HCT116 (cell line): Measurements from ENCODE around the gene SPTSSA. TPM values are rescaled to one million over a fixed set of nuclear protein-coding genes. Genes with fewer than 3 reads are reported as not detected.

Source experiments
- ATAC-seq: fragments of 200-7000 bp; cut with Tn5 transposase; 2 replicates; pipeline ENCODE4 v1.9.1; 2020; ENCODE audit warnings: mild to moderate bottlenecking, moderate library complexity
- BruUV-seq: library from RNA; stranded (reverse); fragments of 400-500 nt; replicated peaks from 2 replicates; lab custom pipeline; 2021; lab: Mats Ljungman, UMichigan
- CTCF ChIA-PET: fragments of 300-600 bp; sonication (Branson Sonifier 250); formaldehyde crosslinking; loops from one replicate; lab custom pipeline; 2021; ENCODE audit warnings: antibody characterized with exemption; lab: Charles Lee
- POLR2A ChIA-PET: fragments of 300-600, 350-600 bp; sonication (Branson Sonifier 250); formaldehyde crosslinking; loops from one replicate; lab custom pipeline; 2021; ENCODE audit warnings: antibody characterized with exemption; lab: Charles Lee
- RAD21 ChIA-PET, 2 experiments: fragments of 300-600 bp; sonication (Branson Sonifier 250); formaldehyde crosslinking; loops; one replicate each; lab custom pipeline; 2023; ENCODE audit warnings: low total read pairs in 2 of 2; ENCODE audit not compliant: uncharacterized antibody in 2 of 2, unreplicated experiment in 2 of 2, low non-redundant PET in 1 of 2; lab: Charles Lee
- DNase-seq: peaks from one replicate; pipeline ENCODE4 v3.0.0-alpha.2; 2010; ENCODE audit warnings: low read depth, low spot score
- H2AFZ ChIP-seq: fragments of 200-600 bp; shearing (Covaris generic), sonication (generic); 2 replicates; pipeline ENCODE4 v1.6.1; 2017; ENCODE audit warnings: low read depth, mixed run types, mixed read lengths, antibody characterized with exemption, low read length; ENCODE audit not compliant: poor library complexity, severe bottlenecking
- H3K27ac ChIP-seq: 2 replicates; pipeline ENCODE4 v1.5.1; 2012; ENCODE audit warnings: low read depth, low read length
- H3K27me3 ChIP-seq: fragments of 200-600 bp; sonication (generic); 2 replicates; pipeline ENCODE4 v1.6.1; 2016; ENCODE audit warnings: mixed run types, low read length, mixed read lengths; ENCODE audit not compliant: insufficient read depth
- H3K36me3 ChIP-seq, 2 experiments: fragments of 200-500 bp in 1 of 2; fragments of 200-600 bp in 1 of 2; sonication (Bioruptor generic) in 1 of 2; sonication (generic) in 1 of 2; 2 replicates each; pipeline versions ENCODE4 v1.5.1 to v1.6.1; 2014 to 2016; ENCODE audit warnings: low read length in 2 of 2, inconsistent platforms in 1 of 2, mixed read lengths in 1 of 2, mixed run types in 1 of 2; ENCODE audit not compliant: insufficient read depth in 2 of 2, control insufficient read depth in 1 of 2
- H3K4me1 ChIP-seq, 2 experiments: fragments of 200-600 bp in 1 of 2; sonication (generic) in 1 of 2; 2 replicates each; pipeline versions ENCODE4 v1.5.1 to v1.6.1; 2012 to 2017; ENCODE audit warnings: low read length in 2 of 2, inconsistent platforms in 1 of 2, mild to moderate bottlenecking in 1 of 2, mixed read lengths in 1 of 2, mixed run types in 1 of 2, moderate library complexity in 1 of 2; ENCODE audit not compliant: insufficient read depth in 2 of 2, control insufficient read depth in 1 of 2
- H3K4me2 ChIP-seq: fragments of 200-600 bp; sonication (generic); 2 replicates; pipeline ENCODE4 v1.6.1; 2017; ENCODE audit warnings: mixed run types, low read length, mixed read lengths
- H3K4me3 ChIP-seq, 2 experiments: fragments of 200-600 bp in 1 of 2; sonication (generic) in 1 of 2; replicated peaks in 1 of 2; 2 replicates each; pipeline ENCODE4 v1.5.1; 2011 to 2016; ENCODE audit warnings: low read length in 2 of 2, control low read depth in 1 of 2, low read depth in 1 of 2, mild to moderate bottlenecking in 1 of 2, mixed read lengths in 1 of 2, mixed run types in 1 of 2
- H3K79me2 ChIP-seq: fragments of 200-600 bp; sonication (generic); 2 replicates; pipeline ENCODE4 v1.6.1; 2017; ENCODE audit warnings: mild to moderate bottlenecking, mixed run types, low read length, moderate library complexity, mixed read lengths; ENCODE audit not compliant: insufficient read depth
- H3K9ac ChIP-seq: fragments of 200-600 bp; sonication (generic); 2 replicates; pipeline ENCODE4 v1.6.1; 2016; ENCODE audit warnings: low read length, mixed read lengths
- H3K9me2 ChIP-seq: fragments of 200-600 bp; sonication (generic), shearing (Covaris generic); 2 replicates; pipeline ENCODE4 v1.6.1; 2017; ENCODE audit warnings: mixed run types, mild to moderate bottlenecking, moderate library complexity; ENCODE audit not compliant: insufficient read depth
- H3K9me3 ChIP-seq, 2 experiments: fragments of 200-500 bp in 1 of 2; fragments of 200-600 bp in 1 of 2; sonication (Bioruptor generic) in 1 of 2; sonication (generic) in 1 of 2; 2 replicates each; pipeline ENCODE4 v1.6.1; 2014 to 2017; ENCODE audit warnings: low read length in 2 of 2, mixed read lengths in 2 of 2, inconsistent platforms in 1 of 2, low read depth in 1 of 2, mild to moderate bottlenecking in 1 of 2, mixed run types in 1 of 2, moderate library complexity in 1 of 2; ENCODE audit not compliant: control insufficient read depth in 1 of 2, insufficient read depth in 1 of 2
- H4K20me1 ChIP-seq: fragments of 200-600 bp; sonication (generic), shearing (Covaris generic); 2 replicates; pipeline ENCODE4 v1.6.1; 2017; ENCODE audit warnings: mixed run types, mild to moderate bottlenecking, moderate library complexity; ENCODE audit not compliant: insufficient read depth
- CEBPB ChIP-seq: IDR thresholded peaks from 2 replicates; pipeline ENCODE4 v1.6.1; 2012; ENCODE audit warnings: low read depth
- CTCF ChIP-seq, 3 experiments: fragments of 200-600 bp in 1 of 3; sonication (generic) in 1 of 3; IDR thresholded peaks in 2 of 3; conservative IDR thresholded peaks in 1 of 3; 2 replicates each; pipeline ENCODE4 v1.5.1; 2012 to 2017; ENCODE audit warnings: low read depth in 2 of 3, low read length in 2 of 3, antibody characterized with exemption in 1 of 3, borderline replicate concordance in 1 of 3, control low read depth in 1 of 3, mild to moderate bottlenecking in 1 of 3, mixed read lengths in 1 of 3, mixed run types in 1 of 3, moderate library complexity in 1 of 3; ENCODE audit not compliant: insufficient read depth in 1 of 3
- EGR1 ChIP-seq: IDR thresholded peaks from 2 replicates; pipeline ENCODE4 v1.6.1; 2012; ENCODE audit warnings: low read depth
- EZH2 ChIP-seq: fragments of 200-600 bp; sonication (generic); IDR thresholded peaks from 2 replicates; pipeline ENCODE4 v1.6.1; 2017; ENCODE audit warnings: antibody characterized with exemption, mixed run types
- EZH2phosphoT487 ChIP-seq: fragments of 200-600 bp; IDR thresholded peaks from 2 replicates; pipeline ENCODE4 v1.6.1; 2018; ENCODE audit warnings: antibody characterized with exemption, borderline replicate concordance
- MAX ChIP-seq: IDR thresholded peaks from 2 replicates; pipeline ENCODE4 v1.6.1; 2012
- POLR2A ChIP-seq: IDR thresholded peaks from 2 replicates; pipeline ENCODE4 v1.7.0; 2011; ENCODE audit warnings: borderline replicate concordance; ENCODE audit not compliant: insufficient read depth, insufficient read length; ENCODE audit errors: extremely low read depth
- POLR2AphosphoS5 ChIP-seq: IDR thresholded peaks from 2 replicates; pipeline ENCODE4 v1.6.1; 2011; ENCODE audit warnings: mild to moderate bottlenecking, low read depth, low read length, moderate library complexity
- RAD21 ChIP-seq: IDR thresholded peaks from 2 replicates; pipeline ENCODE4 v1.6.1; 2012; ENCODE audit warnings: low read depth, mild to moderate bottlenecking
- SIN3A ChIP-seq: IDR thresholded peaks from 2 replicates; pipeline ENCODE4 v1.6.1; 2012; ENCODE audit warnings: low read depth
- SP1 ChIP-seq: IDR thresholded peaks from 2 replicates; pipeline ENCODE4 v1.6.1; 2012; ENCODE audit warnings: low read depth
- SRF ChIP-seq: IDR thresholded peaks from 2 replicates; pipeline ENCODE4 v1.6.1; 2012; ENCODE audit warnings: low read depth
- YY1 ChIP-seq: IDR thresholded peaks from 2 replicates; pipeline ENCODE4 v1.6.1; 2011; ENCODE audit warnings: low read length, low read depth, moderate library complexity, mild to moderate bottlenecking; ENCODE audit not compliant: insufficient replicate concordance; ENCODE audit errors: extremely low read depth
- ZNF274 ChIP-seq: fragments of 200-500 bp; sonication (Bioruptor generic); IDR thresholded peaks from 2 replicates; pipeline ENCODE4 v1.6.1; 2014; ENCODE audit warnings: mild to moderate bottlenecking, low read depth, low read length, inconsistent platforms
- intact Hi-C: fragments of 100-400 bp; cut with micrococcal nuclease; formaldehyde crosslinking; loops from 2 replicates; pipeline ENCODE4 v1.10.0; 2022
- total RNA-seq: library from RNA; stranded (reverse); gene quantifications from one replicate; pipeline ENCODE4 v1.2.1, GENCODE V29; 2021; ENCODE audit not compliant: unreplicated experiment
- TF ChIP-seq, protein P1 (sequence below): IDR thresholded peaks from 2 replicates; pipeline ENCODE4 v1.6.1; 2011; ENCODE audit warnings: mild to moderate bottlenecking, low read length, moderate library complexity; ENCODE audit not compliant: insufficient replicate concordance; ENCODE audit errors: extremely low read depth
- TF ChIP-seq, protein P2 (sequence below): IDR thresholded peaks from 2 replicates; pipeline ENCODE4 v1.6.1; 2012

The SPTSSA gene
- total RNA-seq, 1 experiment from 2014 or later = 17.0 TPM

DNA sequence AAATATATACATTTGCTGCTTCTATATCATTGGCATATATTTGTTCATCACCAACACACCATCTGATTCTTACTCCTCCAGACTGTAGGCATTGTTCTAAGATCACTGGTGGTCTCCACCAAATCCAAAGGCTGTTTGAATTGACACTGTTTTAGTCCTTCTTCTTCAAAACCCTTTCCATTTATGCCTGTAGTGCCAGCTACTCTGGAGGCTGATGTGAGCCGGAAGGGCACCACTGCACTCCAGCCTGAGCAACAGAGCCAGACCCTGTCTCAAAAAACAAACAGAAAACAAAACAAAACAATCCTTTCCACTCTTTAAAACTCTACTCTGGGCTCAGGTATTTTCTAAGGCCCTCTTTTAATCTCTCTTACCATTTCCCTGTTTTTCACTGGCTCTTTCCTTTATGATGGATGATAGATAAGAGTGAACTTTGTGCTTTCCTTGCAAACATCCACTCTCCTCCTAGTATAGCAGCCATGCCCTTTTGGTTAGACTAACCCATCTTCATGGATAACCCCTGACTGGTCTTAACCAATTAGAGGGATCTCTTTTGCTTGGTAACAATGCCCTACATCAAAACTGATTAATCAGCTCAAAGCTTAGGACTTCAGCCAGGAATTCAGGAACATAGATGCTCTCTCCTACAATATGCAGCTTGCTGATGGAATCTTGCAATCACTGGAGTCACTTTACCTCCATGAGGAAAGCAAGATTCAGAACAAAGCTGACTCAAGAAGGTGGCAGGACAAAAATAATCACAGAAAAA, 24.9 kb downstream of the SPTSSA start:
- intact Hi-C loops = no loop called here
- Histone ChIP-seq H3K9ac (no peak overlapping the region), H3K4me3 (no peak overlapping the region), H3K9me3 (no peaks in the 10 kb centered on the region), H3K4me1 (no peaks in the 10 kb centered on the region), H3K27me3 (no peaks in the 10 kb centered on the region), H4K20me1 (peaks cover 4% of the 10 kb centered on the region), H3K4me2 (no peak overlapping the region), H3K79me2 (peaks cover 49% of the 10 kb centered on the region), H3K9me2 (no peaks in the 10 kb centered on the region), H3K36me3 (no peaks in the 10 kb centered on the region; a peak in 1 of 4 replicates), H2AFZ (no peak overlapping the region), H3K27ac (no peak overlapping the region)
- DNase-seq (no peak), ATAC-seq (no peak)
- no peak for TF ChIP-seq CTCF (IDR thresholded peaks at IDR 0.05 in 2 of 3, conservative IDR thresholded peaks at IDR 0.05 in 1 of 3; ENCODE audit: borderline replicate concordance in 1 of 3, insufficient read depth in 1 of 3, low read depth in 2 of 3, low read length in 2 of 3)
- no peak for TF ChIP-seq POLR2AphosphoS5
- no peak for TF ChIP-seq SIN3A
- TF ChIP-seq POLR2A = no peak
- no peak for TF ChIP-seq MAX
- TF ChIP-seq YY1 = no peak
- TF ChIP-seq, protein P1, sequence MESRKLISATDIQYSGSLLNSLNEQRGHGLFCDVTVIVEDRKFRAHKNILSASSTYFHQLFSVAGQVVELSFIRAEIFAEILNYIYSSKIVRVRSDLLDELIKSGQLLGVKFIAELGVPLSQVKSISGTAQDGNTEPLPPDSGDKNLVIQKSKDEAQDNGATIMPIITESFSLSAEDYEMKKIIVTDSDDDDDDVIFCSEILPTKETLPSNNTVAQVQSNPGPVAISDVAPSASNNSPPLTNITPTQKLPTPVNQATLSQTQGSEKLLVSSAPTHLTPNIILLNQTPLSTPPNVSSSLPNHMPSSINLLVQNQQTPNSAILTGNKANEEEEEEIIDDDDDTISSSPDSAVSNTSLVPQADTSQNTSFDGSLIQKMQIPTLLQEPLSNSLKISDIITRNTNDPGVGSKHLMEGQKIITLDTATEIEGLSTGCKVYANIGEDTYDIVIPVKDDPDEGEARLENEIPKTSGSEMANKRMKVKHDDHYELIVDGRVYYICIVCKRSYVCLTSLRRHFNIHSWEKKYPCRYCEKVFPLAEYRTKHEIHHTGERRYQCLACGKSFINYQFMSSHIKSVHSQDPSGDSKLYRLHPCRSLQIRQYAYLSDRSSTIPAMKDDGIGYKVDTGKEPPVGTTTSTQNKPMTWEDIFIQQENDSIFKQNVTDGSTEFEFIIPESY = no peak
- TF ChIP-seq SP1 = no peak
- TF ChIP-seq CEBPB = no peak
- TF ChIP-seq EZH2 = no peak
- no peak for TF ChIP-seq SRF
- TF ChIP-seq RAD21 = no peak
- TF ChIP-seq ZNF274 = no peak
- TF ChIP-seq, protein P2, sequence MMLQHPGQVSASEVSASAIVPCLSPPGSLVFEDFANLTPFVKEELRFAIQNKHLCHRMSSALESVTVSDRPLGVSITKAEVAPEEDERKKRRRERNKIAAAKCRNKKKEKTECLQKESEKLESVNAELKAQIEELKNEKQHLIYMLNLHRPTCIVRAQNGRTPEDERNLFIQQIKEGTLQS = no peak
- no peak for TF ChIP-seq EGR1
- no peak for TF ChIP-seq EZH2phosphoT487
- ChIA-PET POLR2A (no interaction called here), CTCF (no interaction called here), RAD21 (no interaction called here)
- no TSS peak for BruUV-seq
